Upper lobe of left lung (tissue), 4 donors: Measurements from ENCODE around the gene GADD45A.

ENCODE experiments used
- CTCF ChIP-seq, 6 experiments: fragments of 450-650 bp in 4 of 6; fragments of 200-600 bp in 2 of 6; sonication (generic) in 2 of 6; IDR thresholded peaks; one replicate each; pipeline ENCODE4 v1.5.1; 2016 to 2019; ENCODE audit warnings: antibody characterized with exemption in 6 of 6
- EP300 ChIP-seq, 4 donors: sonication (generic); formaldehyde crosslinking; IDR thresholded peaks; one replicate each; pipeline ENCODE4 v1.5.1; 2017; ENCODE audit warnings: antibody characterized with exemption in 4 of 4, control low read depth in 2 of 4

GRCh38 chr1:67734323-67734690 is 49.3 kb downstream of the GADD45A start:
- no peak for TF ChIP-seq CTCF (IDR thresholded peaks at IDR 0.05)
- no peak for TF ChIP-seq EP300 (IDR thresholded peaks at IDR 0.05)
